ENCODE data around the gene CDH23. TPM values are rescaled to one million over a fixed set of nuclear protein-coding genes. Genes with fewer than 3 reads are reported as not detected.

CDH23 gene
- total RNA-seq, 8 experiments from 2014 or later, result 1.6 to 81.3 (median 3.3) TPM

DNA sequence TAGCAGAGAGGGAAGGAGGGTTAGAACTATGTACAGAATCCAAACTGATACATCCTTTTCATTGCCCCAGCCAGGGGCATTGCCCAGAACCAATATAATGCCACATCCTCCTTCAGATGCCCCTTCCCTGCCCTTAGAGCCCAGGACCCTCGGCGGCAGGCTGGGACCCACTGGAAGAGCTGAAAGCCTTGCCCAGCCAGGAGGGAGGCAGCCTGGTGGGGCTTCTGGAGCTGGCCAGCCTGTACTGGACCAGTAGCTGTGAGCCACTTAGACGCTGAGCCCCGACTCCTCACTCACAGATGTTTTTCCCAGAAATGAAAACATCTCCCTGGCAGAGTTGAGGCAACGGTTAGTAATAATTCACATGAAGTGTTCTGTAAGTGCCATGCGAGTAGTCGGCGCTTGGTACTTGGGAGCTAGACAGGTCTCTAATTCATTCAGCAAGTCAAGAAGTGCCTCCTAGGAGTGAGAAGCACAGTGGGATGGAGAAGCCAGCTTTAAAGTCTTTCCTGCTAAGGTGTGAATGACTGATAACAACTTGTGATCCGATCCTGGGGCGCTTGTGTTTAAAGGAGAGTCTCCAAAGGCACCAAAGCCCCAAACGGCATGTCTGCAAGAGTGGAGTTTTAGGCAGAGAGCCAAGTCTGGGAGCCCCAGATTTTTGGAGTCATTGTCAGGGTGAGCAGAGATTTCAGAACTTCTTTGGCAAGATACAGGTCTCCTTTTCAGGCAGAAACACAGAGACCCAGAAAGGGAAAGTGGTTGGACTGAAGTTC is 366.8 kb downstream of the CDH23 start:
- ATAC-seq (replicated peaks in 6 of 8), result no peak
- WGBS, 10 experiments, result 51 to 84% (median 67%) methylated on average over 1 to 7 of the region's 11 CpGs; no CpG with 5 or more reads in 5 of the 10 experiments
- in situ Hi-C loops (cut with MboI; ENCODE audit: low pct_unique_long_range_greater_than_20kb in 2 of 9, low sequenced_read_pairs in 9 of 9, unreplicated experiment in 9 of 9), result no loop called here
- Histone ChIP-seq H3K27ac (no peak overlapping the region), H3K4me3 (no peak overlapping the region), H3K4me1 (replicated peaks in 1 of 2) (peaks cover 8 to 14% of the 10 kb centered on the region in 2 donors)

DNA sequence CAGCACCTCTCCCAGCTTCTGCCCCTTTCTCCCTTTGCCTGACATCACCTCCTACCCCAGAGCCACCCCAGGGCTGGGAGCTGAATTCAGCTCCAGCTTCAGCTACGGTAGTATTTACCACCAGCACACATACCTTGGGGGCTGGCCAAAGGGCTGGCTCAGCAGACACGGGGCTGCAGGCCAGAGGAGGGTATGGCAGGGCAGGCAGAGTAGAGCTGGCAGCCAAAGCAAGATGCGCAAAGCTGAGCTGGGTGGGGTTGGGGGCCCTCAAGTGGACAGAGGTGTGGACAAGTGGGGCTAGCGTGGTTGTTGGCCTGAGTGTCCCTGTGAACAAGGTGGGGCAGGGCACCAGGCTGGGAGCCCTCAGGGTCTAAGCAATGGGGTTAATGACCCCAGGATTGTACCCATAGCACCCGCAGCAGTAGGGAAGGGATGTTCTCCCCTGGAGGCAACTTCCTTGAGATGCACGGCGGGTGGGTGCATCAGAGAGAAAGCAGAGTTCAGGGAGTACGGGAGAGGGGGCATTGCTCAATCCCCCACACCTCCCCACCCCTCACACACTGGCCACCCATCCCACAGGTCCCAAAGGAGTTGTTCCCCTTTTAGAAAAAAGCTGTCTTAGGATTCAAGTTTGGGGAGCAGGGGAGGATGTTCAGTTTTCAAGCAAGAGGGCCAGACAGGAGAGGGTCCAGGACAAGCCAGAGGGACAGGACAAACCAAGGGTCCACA is 368.6 kb downstream of the CDH23 start:
- ATAC-seq (replicated peaks in 6 of 8), result peak in 2 of 8 experiments; percentile 19 to 68
- 0 to 83% (median 64%) methylated on average over 1 to 3 of the region's 8 CpGs; no CpG with 5 or more reads in 7 of the 10 experiments for WGBS, 10 experiments
- in situ Hi-C loops (cut with MboI; ENCODE audit: low pct_unique_long_range_greater_than_20kb in 2 of 9, low sequenced_read_pairs in 9 of 9, unreplicated experiment in 9 of 9), result no loop called here
- no peak overlapping the region for H3K27ac ChIP-seq
- peaks cover 8 to 14% of the 10 kb centered on the region in 2 donors for H3K4me1 ChIP-seq (replicated peaks in 1 of 2)
- H3K4me3 ChIP-seq, result no peak overlapping the region

DNA sequence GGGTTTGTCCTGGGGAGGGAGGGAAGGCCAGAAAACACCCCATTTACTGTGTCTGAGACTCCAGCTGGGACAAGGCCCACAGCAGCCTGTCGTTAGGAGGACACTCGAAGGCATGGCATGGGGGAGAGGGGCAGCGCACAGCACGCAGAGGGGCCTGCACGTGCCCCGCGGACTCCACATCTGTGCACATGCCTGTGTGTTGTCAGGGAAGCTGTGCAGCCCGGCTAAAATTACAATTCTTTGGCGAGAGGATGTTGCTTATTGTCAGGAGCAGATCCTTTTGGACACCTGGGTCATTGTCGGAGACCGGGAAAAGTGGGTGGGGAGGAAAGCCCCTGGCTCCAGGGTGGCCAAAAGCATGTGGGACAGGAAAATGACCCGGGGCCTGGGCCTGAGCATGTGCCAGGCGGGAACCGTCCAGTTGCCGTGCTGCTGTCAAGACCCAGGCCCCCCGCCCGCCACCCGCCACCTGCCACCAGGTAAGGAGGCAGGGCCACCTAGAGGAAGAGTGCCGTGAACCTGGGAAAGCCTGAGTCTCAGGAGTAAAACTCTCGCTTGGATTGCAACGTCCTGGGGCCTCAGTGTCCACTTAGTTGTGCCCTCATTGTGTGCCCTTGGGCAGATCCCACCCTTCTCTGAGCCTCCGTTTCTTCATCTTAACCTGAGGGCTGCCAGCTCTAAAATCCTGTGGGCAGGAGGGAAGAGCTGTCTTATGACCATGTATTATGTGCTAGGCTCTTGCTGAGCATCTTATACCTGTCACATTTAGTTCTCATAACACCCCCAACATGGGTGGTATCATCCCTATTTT is 369.4 kb downstream of the CDH23 start:
- in situ Hi-C loops (cut with MboI; ENCODE audit: low pct_unique_long_range_greater_than_20kb in 2 of 9, low sequenced_read_pairs in 9 of 9, unreplicated experiment in 9 of 9), result no loop called here
- ATAC-seq (replicated peaks in 6 of 8), result no peak
- H3K4me3 ChIP-seq, result no peak overlapping the region
- no peak overlapping the region for H3K27ac ChIP-seq
- WGBS, 10 experiments, result 69 to 100% (median 70%) methylated on average over 1 to 11 of the region's 22 CpGs; no CpG with 5 or more reads in 6 of the 10 experiments
- H3K4me1 ChIP-seq (replicated peaks in 1 of 2), result peaks cover 8 to 14% of the 10 kb centered on the region in 2 donors

DNA sequence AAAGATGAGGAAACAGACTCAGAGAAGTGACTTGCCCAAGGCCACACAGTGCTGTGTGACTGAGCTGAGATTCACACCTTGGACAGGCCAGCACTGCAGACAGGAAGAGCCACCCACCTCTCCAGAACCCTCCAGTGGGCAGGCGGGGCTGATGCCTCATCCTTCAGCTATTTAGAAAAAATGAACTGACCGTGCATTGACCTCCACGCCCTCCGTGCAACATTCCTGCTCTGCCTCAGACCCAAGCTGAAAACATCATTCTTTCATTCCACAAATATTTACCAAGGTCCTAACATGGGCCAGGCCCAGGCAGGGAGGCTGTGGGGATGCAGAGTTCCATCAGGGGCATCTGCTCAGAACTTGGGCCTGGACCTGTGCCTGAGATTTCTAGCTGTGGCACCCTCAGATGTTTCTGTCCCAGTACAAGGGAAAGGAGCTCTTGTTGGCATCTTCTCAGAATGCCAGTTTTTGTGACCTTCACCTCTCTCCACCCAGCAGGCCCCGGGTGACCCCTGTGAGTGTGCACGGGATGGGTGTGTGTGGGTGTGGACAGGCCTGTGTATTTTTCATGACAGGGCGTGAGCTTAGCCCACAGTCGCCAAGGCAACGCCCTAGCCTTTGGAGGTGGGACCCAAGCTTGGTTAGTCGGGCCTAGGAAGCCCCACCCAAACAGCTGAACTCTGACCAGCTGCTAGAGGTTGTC is 370.1 kb downstream of the CDH23 start:
- Histone ChIP-seq H3K27ac (no peak overlapping the region), H3K4me3 (no peak overlapping the region), H3K4me1 (replicated peaks in 1 of 2) (peaks cover 8 to 14% of the 10 kb centered on the region in 2 donors)
- in situ Hi-C loops (cut with MboI; ENCODE audit: low pct_unique_long_range_greater_than_20kb in 2 of 9, low sequenced_read_pairs in 9 of 9, unreplicated experiment in 9 of 9), result no loop called here
- ATAC-seq (replicated peaks in 6 of 8), result peak in 7 of 8 experiments; percentile 32 to 77 (median 69)
- 0 to 84% (median 52%) methylated on average over 1 to 6 of the region's 10 CpGs; no CpG with 5 or more reads in 3 of the 10 experiments for WGBS, 10 experiments

DNA sequence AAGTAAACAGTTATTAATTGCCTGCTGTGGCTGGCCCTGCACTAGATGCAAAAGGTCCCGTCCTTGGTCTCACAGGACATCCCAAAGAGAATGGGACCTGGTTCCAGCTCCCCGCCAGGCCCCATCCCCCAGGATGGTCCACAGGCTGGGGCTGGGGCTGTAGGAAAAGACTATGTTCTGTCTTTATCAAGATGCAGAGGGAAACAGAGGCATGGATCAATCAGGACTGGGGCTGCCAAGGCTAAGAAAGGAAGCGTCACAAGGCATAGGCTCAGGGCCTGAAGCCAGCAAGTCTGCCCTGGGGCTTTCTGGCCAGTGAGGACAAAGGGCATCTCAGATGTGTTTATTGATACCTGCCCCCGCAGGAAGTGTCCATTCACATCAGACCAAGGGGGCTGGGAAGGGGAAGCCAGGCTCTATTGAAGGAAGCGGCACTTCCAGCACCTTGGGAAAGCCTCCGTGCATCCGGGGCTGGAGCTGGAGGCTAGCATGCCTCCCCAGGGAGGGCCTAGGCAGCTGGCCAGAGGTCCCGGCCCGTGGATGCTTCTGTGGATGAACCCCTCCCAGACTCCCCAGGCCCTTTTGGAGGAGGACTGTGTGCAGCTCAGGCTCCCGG is 370.8 kb downstream of the CDH23 start:
- Histone ChIP-seq H3K27ac (peak overlapping the region in 1 of 2 donors; percentile 4), H3K4me3 (no peak overlapping the region), H3K4me1 (replicated peaks in 1 of 2) (peaks cover 8 to 14% of the 10 kb centered on the region in 2 donors)
- peak in 3 of 8 experiments; percentile 0 to 12 (median 11) for ATAC-seq (replicated peaks in 6 of 8)
- in situ Hi-C loops (cut with MboI; ENCODE audit: low pct_unique_long_range_greater_than_20kb in 2 of 9, low sequenced_read_pairs in 9 of 9, unreplicated experiment in 9 of 9), result no loop called here
- 0 to 73% (median 55%) methylated on average over 1 to 4 of the region's 10 CpGs; no CpG with 5 or more reads in 5 of the 10 experiments for WGBS, 10 experiments

DNA sequence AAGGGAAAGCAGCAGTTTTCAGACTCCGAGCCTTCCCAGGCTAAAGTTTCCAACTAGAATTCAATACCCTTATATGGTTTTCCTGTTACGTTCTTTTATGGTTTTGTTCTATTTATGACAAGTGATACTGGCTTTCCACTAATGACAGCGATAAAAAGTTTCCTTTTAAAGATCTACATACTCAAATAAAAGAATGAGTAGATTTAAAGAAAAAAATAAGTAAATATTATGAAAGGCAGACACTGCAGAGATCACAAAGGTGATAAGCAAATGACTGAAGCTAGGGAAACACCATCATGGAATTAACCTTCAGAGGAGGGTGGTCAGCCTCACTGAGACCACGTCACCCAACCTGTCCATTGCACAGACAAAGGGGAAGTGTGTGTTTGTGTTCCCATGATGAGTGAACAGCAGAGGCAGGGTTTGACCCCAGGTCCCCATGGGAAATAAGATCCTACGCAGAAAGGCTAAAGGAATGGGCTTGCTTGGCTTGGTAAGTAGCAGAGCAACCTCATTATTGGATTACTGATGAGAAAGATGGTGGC is 372.6 kb downstream of the CDH23 start:
- Histone ChIP-seq H3K27ac (no peak overlapping the region), H3K4me1 (replicated peaks in 1 of 2) (peaks cover 13 to 20% of the 10 kb centered on the region in 2 donors), H3K4me3 (no peak overlapping the region)
- WGBS, 10 experiments, result 26 to 100% (median 80%) methylated on average over 2 to 5 of the region's 5 CpGs
- ATAC-seq (replicated peaks in 6 of 8), result no peak
- in situ Hi-C loops (cut with MboI; ENCODE audit: low pct_unique_long_range_greater_than_20kb in 2 of 9, low sequenced_read_pairs in 9 of 9, unreplicated experiment in 9 of 9), result no loop called here

DNA sequence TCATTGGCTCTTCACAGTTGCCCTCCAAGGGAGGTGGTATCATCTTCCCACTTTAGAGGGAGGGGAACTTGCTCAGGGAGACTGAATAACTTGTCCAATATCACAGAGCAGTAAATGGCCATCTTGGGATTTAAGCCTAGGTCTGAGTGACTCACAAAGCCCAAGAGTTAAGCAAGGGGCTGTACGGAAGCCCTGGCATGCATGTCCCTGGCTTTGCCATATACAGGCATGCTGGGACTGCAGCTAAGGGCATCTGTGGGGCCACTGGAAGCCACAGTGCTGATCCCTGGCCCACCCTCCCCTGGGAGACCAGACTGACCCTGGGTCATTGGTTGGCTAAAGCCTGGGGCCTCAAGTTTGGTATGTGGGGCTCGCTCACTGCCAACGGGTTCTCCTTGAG is 373.5 kb downstream of the CDH23 start:
- ATAC-seq (replicated peaks in 6 of 8), result no peak
- Histone ChIP-seq H3K4me1 (replicated peaks in 1 of 2) (peaks cover 13 to 20% of the 10 kb centered on the region in 2 donors), H3K4me3 (no peak overlapping the region), H3K27ac (no peak overlapping the region)
- 83 to 100% (median 100%) methylated on average over 1 to 2 of the region's 3 CpGs; no CpG with 5 or more reads in 5 of the 10 experiments for WGBS, 10 experiments
- in situ Hi-C loops (cut with MboI; ENCODE audit: low pct_unique_long_range_greater_than_20kb in 2 of 9, low sequenced_read_pairs in 9 of 9, unreplicated experiment in 9 of 9), result no loop called here

DNA sequence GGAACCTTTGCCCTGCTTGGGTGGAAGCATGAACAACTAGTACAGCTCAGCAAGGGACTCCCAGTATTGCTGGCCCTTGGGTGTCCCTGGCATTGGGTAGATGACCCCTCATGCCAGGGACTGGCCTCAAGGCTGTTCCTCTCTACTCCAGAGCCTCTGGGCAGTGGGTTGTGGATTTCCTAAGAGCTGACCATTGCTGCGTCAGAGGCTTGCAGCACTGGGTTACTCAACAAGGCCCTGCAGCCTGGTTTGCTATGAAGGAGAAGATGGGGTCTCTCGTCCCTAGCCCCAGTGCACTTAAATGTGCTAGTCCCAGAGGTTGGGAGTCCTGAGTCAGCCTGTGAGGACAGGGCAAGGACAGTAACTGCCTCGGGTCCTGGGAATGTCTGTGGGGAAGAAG is 374.1 kb downstream of the CDH23 start:
- in situ Hi-C loops (cut with MboI; ENCODE audit: low pct_unique_long_range_greater_than_20kb in 2 of 9, low sequenced_read_pairs in 9 of 9, unreplicated experiment in 9 of 9), result no loop called here
- WGBS, 10 experiments, result 80 to 100% methylated on average over 1 of the region's 3 CpGs; no CpG with 5 or more reads in 8 of the 10 experiments
- Histone ChIP-seq H3K27ac (no peak overlapping the region), H3K4me3 (no peak overlapping the region), H3K4me1 (replicated peaks in 1 of 2) (peaks cover 13 to 20% of the 10 kb centered on the region in 2 donors)
- no peak for ATAC-seq (replicated peaks in 6 of 8)

DNA sequence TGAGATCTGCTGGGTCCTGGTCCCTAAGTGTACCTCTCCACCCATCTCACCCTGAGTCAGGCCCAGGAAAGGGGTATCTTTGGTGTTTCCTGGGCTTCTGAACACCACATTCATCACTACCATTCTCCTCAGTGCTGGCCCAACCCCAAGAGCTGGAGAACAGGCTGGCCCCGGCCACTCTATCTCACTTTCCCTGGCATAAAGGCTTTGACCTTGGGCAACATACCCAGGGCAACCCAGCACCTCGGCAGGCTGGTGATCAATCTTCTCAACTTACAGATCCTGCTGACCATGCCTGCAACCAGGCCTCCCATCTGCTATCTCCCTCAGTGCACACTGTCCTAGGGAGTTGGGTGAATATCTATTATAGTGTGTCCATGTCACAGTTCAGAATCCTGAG is 374.5 kb downstream of the CDH23 start:
- H3K4me3 ChIP-seq, result no peak overlapping the region
- no peak for ATAC-seq (replicated peaks in 6 of 8)
- H3K27ac ChIP-seq, result no peak overlapping the region

DNA sequence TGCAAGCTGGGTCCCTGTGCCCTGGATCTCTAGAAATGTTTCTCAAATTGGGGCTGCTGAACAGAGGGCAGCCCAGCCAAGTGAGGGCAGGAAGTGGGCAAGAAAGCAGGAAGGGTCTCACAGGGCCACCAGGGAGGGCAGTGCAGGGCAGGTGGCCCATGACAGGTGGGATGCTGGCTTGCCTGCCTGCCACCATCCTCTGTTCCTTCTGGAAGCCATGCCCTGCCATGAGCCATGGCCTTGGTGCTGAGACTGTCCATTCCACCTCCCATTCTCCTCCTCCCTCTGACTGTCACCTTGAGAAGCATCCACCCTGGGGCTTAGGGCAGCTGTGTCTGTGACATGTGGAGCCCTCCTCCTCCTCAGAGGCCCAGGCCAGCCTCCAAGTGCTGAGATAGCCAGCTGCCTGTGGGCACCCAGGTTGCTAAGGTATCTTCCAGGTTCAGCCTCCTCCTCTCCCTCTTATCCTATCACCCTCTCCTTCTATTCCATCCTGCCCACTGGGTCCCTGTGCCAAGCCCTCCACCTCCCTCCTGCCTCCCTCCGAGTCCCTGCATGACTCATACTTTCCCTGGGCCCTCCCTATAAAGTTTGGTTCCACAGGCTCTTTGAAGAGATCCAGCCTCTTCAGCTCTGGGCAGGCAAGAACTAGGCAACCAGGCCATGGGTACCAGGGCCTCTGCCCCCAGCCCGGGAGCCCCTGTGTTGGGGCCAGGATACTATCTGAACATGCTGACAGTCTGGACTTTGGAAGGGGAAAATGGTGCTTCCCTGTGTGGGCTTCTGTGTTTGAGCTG is 375.3 kb downstream of the CDH23 start:
- WGBS, 10 experiments, result 0 to 22% methylated on average over 1 of the region's 2 CpGs; no CpG with 5 or more reads in 8 of the 10 experiments
- ATAC-seq (replicated peaks in 6 of 8), result peak in 3 of 8 experiments; percentile 8 to 25 (median 11)
- Histone ChIP-seq H3K4me3 (no peak overlapping the region), H3K27ac (no peak overlapping the region), H3K4me1 (replicated peaks in 1 of 2) (peaks cover 11 to 15% of the 10 kb centered on the region in 2 donors)
- in situ Hi-C loops (cut with MboI; ENCODE audit: low pct_unique_long_range_greater_than_20kb in 2 of 9, low sequenced_read_pairs in 9 of 9, unreplicated experiment in 9 of 9), result no loop called here

More for the DNA sequence above, 374.5 kb downstream of the CDH23 start:
- H3K4me1 ChIP-seq (replicated peaks in 1 of 2), result peaks cover 13 to 20% of the 10 kb centered on the region in 2 donors
- in situ Hi-C loops (cut with MboI; ENCODE audit: low pct_unique_long_range_greater_than_20kb in 2 of 9, low sequenced_read_pairs in 9 of 9, unreplicated experiment in 9 of 9), result no loop called here
- 44 to 67% (median 58%) methylated on average over 1 to 2 of the region's 2 CpGs; no CpG with 5 or more reads in 5 of the 10 experiments for WGBS, 10 experiments

DNA sequence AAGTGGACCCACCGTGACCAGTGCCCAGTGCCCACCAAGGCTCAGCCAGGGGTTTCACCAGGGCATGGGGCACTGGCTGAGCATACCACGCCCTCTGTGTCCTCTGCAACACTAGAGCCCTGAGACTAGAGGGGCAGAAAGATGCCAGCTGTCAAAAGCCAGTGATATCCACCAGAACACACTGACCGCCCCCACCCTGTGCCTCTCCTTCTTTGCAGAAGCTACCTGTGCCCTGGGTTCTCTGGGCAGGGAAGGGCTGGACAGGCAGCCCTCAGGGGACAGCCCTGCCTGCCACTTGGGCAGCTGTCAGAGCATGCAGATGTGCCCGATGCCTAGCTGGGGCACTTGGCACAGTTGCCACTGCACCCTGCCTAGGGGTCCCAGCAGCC is 376.1 kb downstream of the CDH23 start:
- in situ Hi-C loops (cut with MboI; ENCODE audit: low pct_unique_long_range_greater_than_20kb in 2 of 9, low sequenced_read_pairs in 9 of 9, unreplicated experiment in 9 of 9), result no loop called here
- ATAC-seq (replicated peaks in 6 of 8), result peak in 6 of 8 experiments; percentile 1 to 12 (median 6)
- H3K4me3 ChIP-seq, result peak overlapping the region in 1 of 5 donors; percentile 26
- WGBS, 10 experiments, result 0 to 40% (median 37%) methylated on average over 1 to 2 of the region's 4 CpGs; no CpG with 5 or more reads in 7 of the 10 experiments
- peaks cover 4 to 7% of the 10 kb centered on the region in 2 donors for H3K4me1 ChIP-seq (replicated peaks in 1 of 2)
- H3K27ac ChIP-seq, result no peak overlapping the region

All from motor neuron (in vitro differentiated cells).